Hepatocyte (in vitro differentiated cells): Measurements from ENCODE around the gene HEATR5B. TPM values are rescaled to one million over a fixed set of nuclear protein-coding genes. Genes with fewer than 3 reads are reported as not detected.

Experiments
- DNase-seq: peaks from one replicate; pipeline ENCODE4 v3.0.0-alpha.2; 2016; ENCODE audit warnings: low spot score
- H2AFZ ChIP-seq: fragments of 200-600 bp; sonication (generic); 2 replicates; pipeline ENCODE4 v1.6.0; 2016; ENCODE audit warnings: antibody characterized with exemption, mild to moderate bottlenecking
- H3K27ac ChIP-seq: fragments of 200-600 bp; sonication (generic); 2 replicates; pipeline ENCODE4 v1.5.1; 2016; ENCODE audit warnings: mild to moderate bottlenecking
- H3K27me3 ChIP-seq: fragments of 200-600 bp; sonication (generic); 2 replicates; pipeline ENCODE4 v1.6.1; 2016
- H3K36me3 ChIP-seq: fragments of 200-600 bp; sonication (generic); replicated peaks from 2 replicates; pipeline ENCODE4 v1.5.1; 2016; ENCODE audit warnings: low read depth; ENCODE audit not compliant: insufficient read depth
- H3K4me1 ChIP-seq: fragments of 200-600 bp; sonication (generic); 2 replicates; pipeline ENCODE4 v1.5.1; 2016; ENCODE audit warnings: mild to moderate bottlenecking, moderate library complexity; ENCODE audit not compliant: insufficient read depth
- H3K4me2 ChIP-seq: fragments of 200-600 bp; sonication (generic); 2 replicates; pipeline ENCODE4 v1.6.0; 2016
- H3K4me3 ChIP-seq: fragments of 200-600 bp; sonication (generic); 2 replicates; pipeline ENCODE4 v1.5.1; 2016; ENCODE audit warnings: mild to moderate bottlenecking
- H3K79me2 ChIP-seq: fragments of 200-600 bp; sonication (generic); 2 replicates; pipeline ENCODE4 v1.6.0; 2017; ENCODE audit warnings: mild to moderate bottlenecking
- H3K9me2 ChIP-seq: fragments of 200-600 bp; sonication (generic); replicated peaks from 2 replicates; pipeline ENCODE4 v1.6.0; 2017; ENCODE audit warnings: mild to moderate bottlenecking; ENCODE audit not compliant: insufficient read depth
- H3K9me3 ChIP-seq: fragments of 200-600 bp; sonication (generic); 2 replicates; pipeline ENCODE4 v1.5.1; 2016; ENCODE audit warnings: low read depth, mild to moderate bottlenecking
- H4K20me1 ChIP-seq: fragments of 200-600 bp; sonication (generic); 2 replicates; pipeline ENCODE4 v1.6.0; 2016; ENCODE audit warnings: mild to moderate bottlenecking; ENCODE audit not compliant: insufficient read depth, poor library complexity, severe bottlenecking
- EZH2 ChIP-seq: fragments of 200-600 bp; sonication (generic); IDR thresholded peaks from 2 replicates; pipeline ENCODE4 v1.6.1; 2016; ENCODE audit warnings: antibody characterized with exemption, mild to moderate bottlenecking, borderline replicate concordance
- EZH2phosphoT487 ChIP-seq: fragments of 200-600 bp; sonication (generic); IDR thresholded peaks from one replicate; pipeline ENCODE4 v1.6.1; 2018; ENCODE audit warnings: antibody characterized with exemption, mild to moderate bottlenecking, low read depth, moderate library complexity; ENCODE audit not compliant: unreplicated experiment, severe bottlenecking
- WGBS: methylation state at CpG from one replicate; pipeline ENCODE4 v1.1.6; 2016; ENCODE audit warnings: low lambda C conversion rate; ENCODE audit errors: missing lambda C conversion rate; 5-methylcytosine and 5-hydroxymethylcytosine counted together
- polyA plus RNA-seq: library from polyadenylated mRNA; unstranded; fragments of >200 nt; fragmentation: Nextera tagmentation; extraction: Ambion mirVana; gene quantifications from 2 replicates; pipeline ENCODE4 v1.2.1, GENCODE V29; 2016
- total RNA-seq: library from RNA; depleted of rRNA; stranded (reverse); fragments of >200 nt; gene quantifications from 2 replicates; pipeline ENCODE4 v1.2.3, GENCODE V29; 2014
- TF ChIP-seq, protein P1 (sequence below): fragments of 200-600 bp; sonication (generic); IDR thresholded peaks from 2 replicates; pipeline ENCODE4 v1.5.1; 2016; ENCODE audit warnings: antibody characterized with exemption, mild to moderate bottlenecking; ENCODE audit not compliant: poor library complexity

HEATR5B gene
- total and polyA plus RNA-seq, 2 experiments from 2014 or later: 5.1 to 25.1 TPM

DNA sequence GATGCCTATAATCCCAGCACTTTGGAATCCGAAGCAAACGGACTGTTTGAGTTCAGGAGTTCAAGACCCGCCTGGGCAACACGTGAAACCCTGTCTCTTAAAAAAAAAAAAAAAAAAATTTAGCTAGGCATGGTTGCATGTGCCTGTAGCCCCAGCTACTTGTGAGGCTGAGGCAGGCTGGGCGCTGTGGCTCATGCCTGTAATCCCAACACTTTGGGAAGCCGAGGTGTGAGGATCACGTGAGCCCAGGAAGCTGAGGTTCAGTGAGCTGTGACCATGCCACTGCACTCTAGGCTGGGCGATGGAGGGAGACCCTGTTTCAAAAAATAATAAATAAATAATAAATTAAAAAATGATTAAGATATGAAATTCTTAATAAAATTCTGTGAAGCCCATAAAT, 108.9 kb downstream of the HEATR5B start:
- no peaks in the 10 kb centered on the region for H3K27me3 ChIP-seq
- no peak overlapping the region for H3K4me2 ChIP-seq
- WGBS: 93% methylated on average over 8 of the region's 8 CpGs
- no peaks in the 10 kb centered on the region for H3K4me1 ChIP-seq
- H3K79me2 ChIP-seq: no peaks in the 10 kb centered on the region
- no peak for DNase-seq
- no peak overlapping the region for H3K27ac ChIP-seq
- H3K9me3 ChIP-seq: no peaks in the 10 kb centered on the region
- no peak overlapping the region for H2AFZ ChIP-seq
- TF ChIP-seq, protein P1, sequence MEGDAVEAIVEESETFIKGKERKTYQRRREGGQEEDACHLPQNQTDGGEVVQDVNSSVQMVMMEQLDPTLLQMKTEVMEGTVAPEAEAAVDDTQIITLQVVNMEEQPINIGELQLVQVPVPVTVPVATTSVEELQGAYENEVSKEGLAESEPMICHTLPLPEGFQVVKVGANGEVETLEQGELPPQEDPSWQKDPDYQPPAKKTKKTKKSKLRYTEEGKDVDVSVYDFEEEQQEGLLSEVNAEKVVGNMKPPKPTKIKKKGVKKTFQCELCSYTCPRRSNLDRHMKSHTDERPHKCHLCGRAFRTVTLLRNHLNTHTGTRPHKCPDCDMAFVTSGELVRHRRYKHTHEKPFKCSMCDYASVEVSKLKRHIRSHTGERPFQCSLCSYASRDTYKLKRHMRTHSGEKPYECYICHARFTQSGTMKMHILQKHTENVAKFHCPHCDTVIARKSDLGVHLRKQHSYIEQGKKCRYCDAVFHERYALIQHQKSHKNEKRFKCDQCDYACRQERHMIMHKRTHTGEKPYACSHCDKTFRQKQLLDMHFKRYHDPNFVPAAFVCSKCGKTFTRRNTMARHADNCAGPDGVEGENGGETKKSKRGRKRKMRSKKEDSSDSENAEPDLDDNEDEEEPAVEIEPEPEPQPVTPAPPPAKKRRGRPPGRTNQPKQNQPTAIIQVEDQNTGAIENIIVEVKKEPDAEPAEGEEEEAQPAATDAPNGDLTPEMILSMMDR: no peak
- TF ChIP-seq EZH2phosphoT487: no peak
- no peaks in the 10 kb centered on the region for H3K9me2 ChIP-seq
- H3K4me3 ChIP-seq: no peak overlapping the region
- H3K36me3 ChIP-seq: no peaks in the 10 kb centered on the region
- H4K20me1 ChIP-seq: no peaks in the 10 kb centered on the region

DNA sequence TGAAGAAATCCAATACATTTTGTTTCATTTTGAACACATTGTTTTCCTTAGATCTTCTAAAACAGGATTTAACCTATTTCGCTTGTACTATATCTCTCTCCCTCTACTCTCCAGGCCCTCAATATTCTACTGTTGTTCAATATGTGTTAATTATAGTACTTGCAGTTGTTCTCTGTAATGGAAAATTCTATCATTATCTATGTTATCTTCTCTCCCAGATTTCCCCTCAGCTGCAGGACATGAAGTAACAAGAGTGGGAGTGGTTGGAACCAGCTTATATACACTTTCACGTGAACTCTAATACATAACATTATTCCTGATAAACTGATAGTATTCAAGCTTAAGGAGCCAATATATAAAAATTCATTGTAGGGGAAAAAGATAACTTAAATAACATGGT, 110.9 kb downstream of the HEATR5B start:
- Histone ChIP-seq H3K4me3 (no peak overlapping the region), H3K27ac (no peak overlapping the region), H4K20me1 (no peaks in the 10 kb centered on the region), H3K36me3 (no peaks in the 10 kb centered on the region), H3K9me3 (no peaks in the 10 kb centered on the region), H3K9me2 (no peaks in the 10 kb centered on the region), H3K4me1 (no peaks in the 10 kb centered on the region), H3K27me3 (no peaks in the 10 kb centered on the region), H2AFZ (no peak overlapping the region), H3K4me2 (no peak overlapping the region), H3K79me2 (no peaks in the 10 kb centered on the region)
- DNase-seq: no peak
- WGBS: 87% methylated on average over 2 of the region's 2 CpGs
- TF ChIP-seq, protein P1: no peak
- TF ChIP-seq EZH2phosphoT487 (no peak), EZH2 (no peak)

DNA sequence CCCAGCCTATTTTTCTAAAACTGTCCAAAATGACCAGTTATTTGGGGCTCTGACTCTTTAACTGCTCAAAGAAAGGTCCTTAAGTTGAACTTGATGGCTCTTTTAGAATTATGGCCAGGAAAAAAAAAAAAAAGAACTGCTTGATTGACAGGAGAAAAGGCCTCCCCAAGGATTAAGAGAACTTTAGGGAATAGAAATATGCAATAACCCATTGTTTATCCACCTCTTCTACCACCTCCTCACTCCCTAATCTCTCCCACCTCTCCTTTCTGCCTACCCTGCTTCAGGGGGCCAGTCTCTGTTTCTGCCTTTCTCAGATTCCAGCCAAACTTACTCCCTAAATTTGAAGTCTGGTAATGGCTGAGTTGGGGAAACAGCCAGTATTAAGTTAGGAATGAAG, 112.2 kb downstream of the HEATR5B start:
- Histone ChIP-seq H3K4me2 (no peak overlapping the region), H3K9me3 (no peaks in the 10 kb centered on the region), H3K27ac (no peak overlapping the region)

More for the DNA sequence above, 112.2 kb downstream of the HEATR5B start:
- H3K36me3 ChIP-seq: no peaks in the 10 kb centered on the region
- DNase-seq: no peak
- TF ChIP-seq EZH2 (no peak), EZH2phosphoT487 (no peak)
- TF ChIP-seq, protein P1: no peak
- no peaks in the 10 kb centered on the region for H3K27me3 ChIP-seq
- H3K79me2 ChIP-seq: no peaks in the 10 kb centered on the region
- no peaks in the 10 kb centered on the region for H3K9me2 ChIP-seq
- H3K4me1 ChIP-seq: no peaks in the 10 kb centered on the region
- H3K4me3 ChIP-seq: no peak overlapping the region
- no peaks in the 10 kb centered on the region for H4K20me1 ChIP-seq
- H2AFZ ChIP-seq: no peak overlapping the region
